ENCODE measurements around the gene CDKAL1. TPM values are rescaled to one million over a fixed set of nuclear protein-coding genes. Genes with fewer than 3 reads are reported as not detected.

The CDKAL1 gene
- total RNA-seq, 1 experiment from 2014 or later = 20.6 TPM

DNA sequence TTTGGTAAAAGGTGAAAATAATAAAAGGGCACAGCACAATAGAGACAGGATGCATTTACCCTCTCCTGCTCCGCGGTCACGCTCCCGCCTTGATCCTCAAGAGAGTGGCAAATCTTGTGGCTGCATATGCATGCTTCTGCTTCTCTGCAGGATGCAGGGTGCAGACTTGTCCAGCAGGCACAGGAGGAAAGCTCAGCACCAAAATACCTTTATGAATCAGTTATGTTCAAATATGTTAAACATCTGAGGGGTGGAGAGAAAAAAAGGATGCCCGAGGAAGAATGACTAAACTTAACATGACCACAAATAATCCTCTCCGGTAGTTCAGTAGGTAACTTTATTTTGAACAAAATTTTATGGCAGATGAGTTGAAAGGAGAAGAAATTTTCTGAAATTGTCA lies 693.2 kb downstream of the CDKAL1 start (continued):
- TF ChIP-seq, protein P1, sequence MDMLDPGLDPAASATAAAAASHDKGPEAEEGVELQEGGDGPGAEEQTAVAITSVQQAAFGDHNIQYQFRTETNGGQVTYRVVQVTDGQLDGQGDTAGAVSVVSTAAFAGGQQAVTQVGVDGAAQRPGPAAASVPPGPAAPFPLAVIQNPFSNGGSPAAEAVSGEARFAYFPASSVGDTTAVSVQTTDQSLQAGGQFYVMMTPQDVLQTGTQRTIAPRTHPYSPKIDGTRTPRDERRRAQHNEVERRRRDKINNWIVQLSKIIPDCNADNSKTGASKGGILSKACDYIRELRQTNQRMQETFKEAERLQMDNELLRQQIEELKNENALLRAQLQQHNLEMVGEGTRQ (CRISPR knock-in tag; IDR thresholded peaks at IDR 0.05) = no peak
- TF ChIP-seq ZNF317 (CRISPR knock-in tag; IDR thresholded peaks at IDR 0.05; ENCODE audit: borderline replicate concordance, low read depth) = no peak
- no peak for TF ChIP-seq ZNF138 (CRISPR knock-in tag; conservative IDR thresholded peaks at IDR 0.05)
- TF ChIP-seq ZNF423 (CRISPR knock-in tag; IDR thresholded peaks at IDR 0.05) = no peak
- no peak for TF ChIP-seq SMAD3 (CRISPR knock-in tag; IDR thresholded peaks at IDR 0.05; ENCODE audit: borderline replicate concordance)
- TF ChIP-seq GRHL2 (CRISPR knock-in tag; IDR thresholded peaks at IDR 0.05; ENCODE audit: insufficient replicate concordance, severe bottlenecking) = no peak
- TF ChIP-seq JAZF1 (CRISPR knock-in tag; IDR thresholded peaks at IDR 0.05) = no peak
- TF ChIP-seq, protein P2, sequence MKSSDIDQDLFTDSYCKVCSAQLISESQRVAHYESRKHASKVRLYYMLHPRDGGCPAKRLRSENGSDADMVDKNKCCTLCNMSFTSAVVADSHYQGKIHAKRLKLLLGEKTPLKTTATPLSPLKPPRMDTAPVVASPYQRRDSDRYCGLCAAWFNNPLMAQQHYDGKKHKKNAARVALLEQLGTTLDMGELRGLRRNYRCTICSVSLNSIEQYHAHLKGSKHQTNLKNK (CRISPR knock-in tag; IDR thresholded peaks at IDR 0.05) = no peak
- no peak for TF ChIP-seq ZNF396 (CRISPR knock-in tag; IDR thresholded peaks at IDR 0.05; ENCODE audit: borderline replicate concordance)
- no peak for TF ChIP-seq SMAD4 (CRISPR knock-in tag; IDR thresholded peaks at IDR 0.05)
- TF ChIP-seq NR1H2 (CRISPR knock-in tag; IDR thresholded peaks at IDR 0.05) = no peak
- TF ChIP-seq FOXP4 (CRISPR knock-in tag; IDR thresholded peaks at IDR 0.05) = no peak
- TF ChIP-seq MXD4 (CRISPR knock-in tag; IDR thresholded peaks at IDR 0.05; ENCODE audit: borderline replicate concordance) = no peak

DNA sequence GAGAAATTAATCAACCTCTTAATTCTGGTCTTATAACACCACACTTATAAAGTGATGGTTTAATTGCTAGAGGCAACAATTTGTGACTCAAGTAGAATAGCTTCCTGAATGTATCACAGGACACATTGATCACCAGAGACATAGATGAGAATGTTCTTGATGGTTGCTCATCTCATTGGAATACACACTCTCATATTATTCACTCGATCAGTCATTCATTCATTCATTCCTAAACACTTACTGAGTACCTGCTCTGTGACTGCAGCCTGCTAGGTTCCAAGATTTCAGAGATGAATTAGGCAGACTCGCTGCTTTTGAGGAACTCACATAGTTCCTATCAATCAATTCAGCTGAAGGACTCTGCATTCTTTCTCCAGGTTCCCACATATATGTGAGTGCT lies 694.2 kb downstream of the CDKAL1 start:
- DNase-seq (ENCODE audit: low spot score) (no peak), ATAC-seq (no peak)
- Mint-ChIP-seq H3K27me3 (ENCODE audit: low read depth) (no peaks in the 10 kb centered on the region), H3K4me1 (peaks cover 16% of the 10 kb centered on the region), H3K4me3 (no peak overlapping the region), H3K9me3 (peaks cover 5% of the 10 kb centered on the region), H3K36me3 (peaks cover 8% of the 10 kb centered on the region), H3K27ac (no peak overlapping the region)
- TF ChIP-seq, protein P3, sequence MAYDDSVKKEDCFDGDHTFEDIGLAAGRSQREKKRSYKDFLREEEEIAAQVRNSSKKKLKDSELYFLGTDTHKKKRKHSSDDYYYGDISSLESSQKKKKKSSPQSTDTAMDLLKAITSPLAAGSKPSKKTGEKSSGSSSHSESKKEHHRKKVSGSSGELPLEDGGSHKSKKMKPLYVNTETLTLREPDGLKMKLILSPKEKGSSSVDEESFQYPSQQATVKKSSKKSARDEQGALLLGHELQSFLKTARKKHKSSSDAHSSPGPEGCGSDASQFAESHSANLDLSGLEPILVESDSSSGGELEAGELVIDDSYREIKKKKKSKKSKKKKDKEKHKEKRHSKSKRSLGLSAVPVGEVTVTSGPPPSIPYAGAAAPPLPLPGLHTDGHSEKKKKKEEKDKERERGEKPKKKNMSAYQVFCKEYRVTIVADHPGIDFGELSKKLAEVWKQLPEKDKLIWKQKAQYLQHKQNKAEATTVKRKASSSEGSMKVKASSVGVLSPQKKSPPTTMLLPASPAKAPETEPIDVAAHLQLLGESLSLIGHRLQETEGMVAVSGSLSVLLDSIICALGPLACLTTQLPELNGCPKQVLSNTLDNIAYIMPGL (CRISPR knock-in tag; IDR thresholded peaks at IDR 0.05) = no peak
- no peak for TF ChIP-seq E2F4 (CRISPR knock-in tag; IDR thresholded peaks at IDR 0.05; ENCODE audit: borderline replicate concordance, low read depth)
- ChIA-PET POLR2A (no interaction called here), CTCF (no interaction called here)

DNA sequence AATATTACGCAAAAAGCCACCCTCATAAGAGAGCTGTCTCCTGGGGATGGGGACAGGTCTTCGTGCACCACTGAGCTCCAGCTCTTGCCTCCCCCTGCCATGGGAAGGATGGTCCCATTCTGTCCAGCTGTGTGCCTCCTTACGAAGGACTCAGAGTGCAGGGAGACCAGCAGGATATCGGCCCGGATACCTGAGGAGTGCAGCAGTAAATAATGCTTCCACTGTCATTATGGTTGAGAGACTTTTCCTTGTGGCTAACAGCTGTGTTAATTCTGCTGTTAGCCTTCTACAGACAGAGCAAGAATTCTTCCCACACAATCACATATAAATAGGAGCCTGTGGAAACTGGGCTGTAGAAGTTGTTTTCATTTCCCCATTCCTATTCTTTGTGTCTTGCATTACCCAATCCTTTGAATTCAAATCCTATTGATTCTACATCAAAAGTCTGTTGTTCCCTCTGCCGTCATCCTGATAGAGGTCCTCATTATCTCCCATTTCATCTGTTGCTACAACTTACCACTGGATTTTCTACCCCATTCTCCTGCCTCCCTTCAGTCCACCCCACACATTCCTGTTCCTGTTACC lies 694.7 kb downstream of the CDKAL1 start:
- no peak overlapping the region for H3K27ac Mint-ChIP-seq
- CTCF ChIA-PET = no interaction called here

More for the DNA sequence above, 694.7 kb downstream of the CDKAL1 start:
- no peaks in the 10 kb centered on the region for H3K27me3 Mint-ChIP-seq (ENCODE audit: low read depth)
- TF ChIP-seq EMX1 (CRISPR knock-in tag; IDR thresholded peaks at IDR 0.05) = no peak
- TF ChIP-seq TP53 (CRISPR knock-in tag; IDR thresholded peaks at IDR 0.05) = no peak
- no peak for TF ChIP-seq NFATC4 (CRISPR knock-in tag; IDR thresholded peaks at IDR 0.05)
- no peak for TF ChIP-seq SMAD4 (CRISPR knock-in tag; IDR thresholded peaks at IDR 0.05)
- TF ChIP-seq, protein P4, sequence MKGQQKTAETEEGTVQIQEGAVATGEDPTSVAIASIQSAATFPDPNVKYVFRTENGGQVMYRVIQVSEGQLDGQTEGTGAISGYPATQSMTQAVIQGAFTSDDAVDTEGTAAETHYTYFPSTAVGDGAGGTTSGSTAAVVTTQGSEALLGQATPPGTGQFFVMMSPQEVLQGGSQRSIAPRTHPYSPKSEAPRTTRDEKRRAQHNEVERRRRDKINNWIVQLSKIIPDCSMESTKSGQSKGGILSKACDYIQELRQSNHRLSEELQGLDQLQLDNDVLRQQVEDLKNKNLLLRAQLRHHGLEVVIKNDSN (CRISPR knock-in tag; IDR thresholded peaks at IDR 0.05) = no peak
- no peak for TF ChIP-seq CBFB (CRISPR knock-in tag; IDR thresholded peaks at IDR 0.05; ENCODE audit: low read depth)
- TF ChIP-seq ZNF232 (CRISPR knock-in tag; IDR thresholded peaks at IDR 0.05) = no peak
- no peak for TF ChIP-seq FOXP1 (CRISPR knock-in tag; IDR thresholded peaks at IDR 0.05; ENCODE audit: borderline replicate concordance)
- no peak for TF ChIP-seq NR3C1 (CRISPR knock-in tag; conservative IDR thresholded peaks at IDR 0.05; ENCODE audit: low read depth)
- TF ChIP-seq, protein P5, sequence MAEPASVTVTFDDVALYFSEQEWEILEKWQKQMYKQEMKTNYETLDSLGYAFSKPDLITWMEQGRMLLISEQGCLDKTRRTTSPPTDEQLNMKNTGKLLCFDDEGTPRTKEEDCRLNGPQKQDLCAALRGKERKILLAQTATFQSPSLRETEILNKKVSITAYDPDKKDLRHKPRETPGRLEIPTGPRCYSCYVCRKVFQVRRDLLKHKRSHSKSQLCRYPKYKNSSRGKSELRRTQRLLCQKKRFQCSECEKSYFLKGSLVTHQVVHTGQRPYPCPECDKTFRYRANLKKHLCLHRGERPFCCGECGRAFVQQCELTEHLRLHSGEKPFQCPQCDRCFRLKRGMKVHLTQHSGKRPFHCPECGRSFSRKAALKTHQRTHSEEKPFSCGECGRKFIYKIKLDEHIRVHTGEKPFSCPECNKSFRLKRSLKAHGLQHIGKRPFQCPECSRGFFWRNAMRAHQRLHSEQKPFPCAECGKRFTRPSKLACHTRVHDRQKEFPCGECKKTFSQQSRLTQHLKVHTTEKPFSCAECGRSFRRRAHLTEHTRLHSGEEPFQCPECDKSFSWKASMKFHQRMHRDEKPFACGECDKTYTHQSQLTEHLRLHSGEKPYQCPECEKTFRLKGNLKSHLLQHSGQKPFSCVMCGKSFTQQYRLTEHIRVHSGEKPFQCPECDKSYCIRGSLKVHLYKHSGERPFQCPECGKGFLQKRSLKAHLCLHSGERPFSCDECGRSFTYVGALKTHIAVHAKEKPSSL (CRISPR knock-in tag; conservative IDR thresholded peaks at IDR 0.05) = no peak
- peaks cover 15% of the 10 kb centered on the region for H3K4me1 Mint-ChIP-seq
- ATAC-seq = no peak
- H3K4me3 Mint-ChIP-seq = no peak overlapping the region
- DNase-seq (ENCODE audit: low spot score) = no peak
- POLR2A ChIA-PET = no interaction called here
- peaks cover 10% of the 10 kb centered on the region for H3K9me3 Mint-ChIP-seq
- H3K36me3 Mint-ChIP-seq = peaks cover 13% of the 10 kb centered on the region
